Measurements from ENCODE around the gene PSAPL1.

DNA sequence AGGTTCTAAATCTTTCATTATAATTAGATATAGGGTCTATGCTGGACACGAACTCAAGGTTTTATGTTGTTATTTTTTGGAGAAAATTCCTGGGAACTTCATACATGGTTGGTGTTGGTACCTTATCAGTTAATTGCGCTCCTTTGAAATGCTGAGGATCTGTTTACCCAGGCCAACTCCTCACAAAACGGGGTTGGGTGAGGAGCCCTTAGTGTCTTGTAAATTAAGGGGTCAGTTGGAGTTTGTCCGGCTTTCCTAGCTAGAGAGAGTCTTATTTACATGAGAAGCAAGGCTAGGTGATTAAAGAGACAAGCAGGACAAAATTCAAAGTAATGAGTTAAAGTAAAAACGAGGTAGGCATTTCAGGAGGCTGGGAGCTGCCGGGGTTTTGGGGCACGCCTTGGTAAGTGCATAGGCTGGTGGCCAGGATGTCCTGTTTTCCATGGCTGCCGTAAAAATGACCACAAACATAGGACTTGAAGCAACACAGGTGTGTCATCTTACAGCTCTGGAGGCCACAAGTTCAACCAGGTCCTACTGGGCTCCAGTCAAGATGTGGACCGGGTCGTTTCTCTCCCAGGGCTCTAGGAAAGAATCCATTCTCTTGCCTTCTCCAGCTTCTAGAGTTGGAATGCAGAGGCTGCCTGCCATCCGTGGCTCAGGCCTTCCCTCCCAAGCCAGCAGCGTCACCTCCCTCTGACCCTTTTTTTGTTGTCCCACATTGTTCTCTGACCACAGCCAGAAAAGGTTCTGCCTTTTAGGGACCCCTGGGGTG, 19.8 kb downstream of the PSAPL1 start:
- TF ChIP-seq, protein P1, sequence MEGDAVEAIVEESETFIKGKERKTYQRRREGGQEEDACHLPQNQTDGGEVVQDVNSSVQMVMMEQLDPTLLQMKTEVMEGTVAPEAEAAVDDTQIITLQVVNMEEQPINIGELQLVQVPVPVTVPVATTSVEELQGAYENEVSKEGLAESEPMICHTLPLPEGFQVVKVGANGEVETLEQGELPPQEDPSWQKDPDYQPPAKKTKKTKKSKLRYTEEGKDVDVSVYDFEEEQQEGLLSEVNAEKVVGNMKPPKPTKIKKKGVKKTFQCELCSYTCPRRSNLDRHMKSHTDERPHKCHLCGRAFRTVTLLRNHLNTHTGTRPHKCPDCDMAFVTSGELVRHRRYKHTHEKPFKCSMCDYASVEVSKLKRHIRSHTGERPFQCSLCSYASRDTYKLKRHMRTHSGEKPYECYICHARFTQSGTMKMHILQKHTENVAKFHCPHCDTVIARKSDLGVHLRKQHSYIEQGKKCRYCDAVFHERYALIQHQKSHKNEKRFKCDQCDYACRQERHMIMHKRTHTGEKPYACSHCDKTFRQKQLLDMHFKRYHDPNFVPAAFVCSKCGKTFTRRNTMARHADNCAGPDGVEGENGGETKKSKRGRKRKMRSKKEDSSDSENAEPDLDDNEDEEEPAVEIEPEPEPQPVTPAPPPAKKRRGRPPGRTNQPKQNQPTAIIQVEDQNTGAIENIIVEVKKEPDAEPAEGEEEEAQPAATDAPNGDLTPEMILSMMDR (IDR thresholded peaks at IDR 0.05): no peak
- TF ChIP-seq JUN (CRISPR knock-in tag; IDR thresholded peaks at IDR 0.05) (no peak), SP1 (CRISPR knock-in tag; conservative IDR thresholded peaks at IDR 0.05) (no peak), NFE2L1 (CRISPR knock-in tag; IDR thresholded peaks at IDR 0.05) (no peak), TCF7 (CRISPR knock-in tag; IDR thresholded peaks at IDR 0.05; ENCODE audit: low read depth) (no peak), ZNF121 (CRISPR knock-in tag; IDR thresholded peaks at IDR 0.05) (no peak)
- TF ChIP-seq, protein P2, sequence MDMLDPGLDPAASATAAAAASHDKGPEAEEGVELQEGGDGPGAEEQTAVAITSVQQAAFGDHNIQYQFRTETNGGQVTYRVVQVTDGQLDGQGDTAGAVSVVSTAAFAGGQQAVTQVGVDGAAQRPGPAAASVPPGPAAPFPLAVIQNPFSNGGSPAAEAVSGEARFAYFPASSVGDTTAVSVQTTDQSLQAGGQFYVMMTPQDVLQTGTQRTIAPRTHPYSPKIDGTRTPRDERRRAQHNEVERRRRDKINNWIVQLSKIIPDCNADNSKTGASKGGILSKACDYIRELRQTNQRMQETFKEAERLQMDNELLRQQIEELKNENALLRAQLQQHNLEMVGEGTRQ (CRISPR knock-in tag; IDR thresholded peaks at IDR 0.05): no peak
- TF ChIP-seq, protein P3, sequence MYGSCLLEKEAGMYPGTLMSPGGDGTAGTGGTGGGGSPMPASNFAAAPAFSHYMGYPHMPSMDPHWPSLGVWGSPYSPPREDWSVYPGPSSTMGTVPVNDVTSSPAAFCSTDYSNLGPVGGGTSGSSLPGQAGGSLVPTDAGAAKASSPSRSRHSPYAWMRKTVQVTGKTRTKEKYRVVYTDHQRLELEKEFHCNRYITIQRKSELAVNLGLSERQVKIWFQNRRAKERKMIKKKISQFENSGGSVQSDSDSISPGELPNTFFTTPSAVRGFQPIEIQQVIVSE (CRISPR knock-in tag; IDR thresholded peaks at IDR 0.05; ENCODE audit: borderline replicate concordance): no peak
- TF ChIP-seq, protein P4, sequence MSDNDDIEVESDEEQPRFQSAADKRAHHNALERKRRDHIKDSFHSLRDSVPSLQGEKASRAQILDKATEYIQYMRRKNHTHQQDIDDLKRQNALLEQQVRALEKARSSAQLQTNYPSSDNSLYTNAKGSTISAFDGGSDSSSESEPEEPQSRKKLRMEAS (CRISPR knock-in tag; IDR thresholded peaks at IDR 0.05): no peak
- TF ChIP-seq, protein P5, sequence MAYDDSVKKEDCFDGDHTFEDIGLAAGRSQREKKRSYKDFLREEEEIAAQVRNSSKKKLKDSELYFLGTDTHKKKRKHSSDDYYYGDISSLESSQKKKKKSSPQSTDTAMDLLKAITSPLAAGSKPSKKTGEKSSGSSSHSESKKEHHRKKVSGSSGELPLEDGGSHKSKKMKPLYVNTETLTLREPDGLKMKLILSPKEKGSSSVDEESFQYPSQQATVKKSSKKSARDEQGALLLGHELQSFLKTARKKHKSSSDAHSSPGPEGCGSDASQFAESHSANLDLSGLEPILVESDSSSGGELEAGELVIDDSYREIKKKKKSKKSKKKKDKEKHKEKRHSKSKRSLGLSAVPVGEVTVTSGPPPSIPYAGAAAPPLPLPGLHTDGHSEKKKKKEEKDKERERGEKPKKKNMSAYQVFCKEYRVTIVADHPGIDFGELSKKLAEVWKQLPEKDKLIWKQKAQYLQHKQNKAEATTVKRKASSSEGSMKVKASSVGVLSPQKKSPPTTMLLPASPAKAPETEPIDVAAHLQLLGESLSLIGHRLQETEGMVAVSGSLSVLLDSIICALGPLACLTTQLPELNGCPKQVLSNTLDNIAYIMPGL (CRISPR knock-in tag; IDR thresholded peaks at IDR 0.05): no peak
- TF ChIP-seq, protein P6, sequence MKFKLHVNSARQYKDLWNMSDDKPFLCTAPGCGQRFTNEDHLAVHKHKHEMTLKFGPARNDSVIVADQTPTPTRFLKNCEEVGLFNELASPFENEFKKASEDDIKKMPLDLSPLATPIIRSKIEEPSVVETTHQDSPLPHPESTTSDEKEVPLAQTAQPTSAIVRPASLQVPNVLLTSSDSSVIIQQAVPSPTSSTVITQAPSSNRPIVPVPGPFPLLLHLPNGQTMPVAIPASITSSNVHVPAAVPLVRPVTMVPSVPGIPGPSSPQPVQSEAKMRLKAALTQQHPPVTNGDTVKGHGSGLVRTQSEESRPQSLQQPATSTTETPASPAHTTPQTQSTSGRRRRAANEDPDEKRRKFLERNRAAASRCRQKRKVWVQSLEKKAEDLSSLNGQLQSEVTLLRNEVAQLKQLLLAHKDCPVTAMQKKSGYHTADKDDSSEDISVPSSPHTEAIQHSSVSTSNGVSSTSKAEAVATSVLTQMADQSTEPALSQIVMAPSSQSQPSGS (CRISPR knock-in tag; IDR thresholded peaks at IDR 0.05; ENCODE audit: borderline replicate concordance, low read depth): no peak
- TF ChIP-seq, protein P7, sequence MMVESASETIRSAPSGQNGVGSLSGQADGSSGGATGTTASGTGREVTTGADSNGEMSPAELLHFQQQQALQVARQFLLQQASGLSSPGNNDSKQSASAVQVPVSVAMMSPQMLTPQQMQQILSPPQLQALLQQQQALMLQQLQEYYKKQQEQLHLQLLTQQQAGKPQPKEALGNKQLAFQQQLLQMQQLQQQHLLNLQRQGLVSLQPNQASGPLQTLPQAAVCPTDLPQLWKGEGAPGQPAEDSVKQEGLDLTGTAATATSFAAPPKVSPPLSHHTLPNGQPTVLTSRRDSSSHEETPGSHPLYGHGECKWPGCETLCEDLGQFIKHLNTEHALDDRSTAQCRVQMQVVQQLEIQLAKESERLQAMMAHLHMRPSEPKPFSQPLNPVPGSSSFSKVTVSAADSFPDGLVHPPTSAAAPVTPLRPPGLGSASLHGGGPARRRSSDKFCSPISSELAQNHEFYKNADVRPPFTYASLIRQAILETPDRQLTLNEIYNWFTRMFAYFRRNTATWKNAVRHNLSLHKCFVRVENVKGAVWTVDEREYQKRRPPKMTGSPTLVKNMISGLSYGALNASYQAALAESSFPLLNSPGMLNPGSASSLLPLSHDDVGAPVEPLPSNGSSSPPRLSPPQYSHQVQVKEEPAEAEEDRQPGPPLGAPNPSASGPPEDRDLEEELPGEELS (CRISPR knock-in tag; IDR thresholded peaks at IDR 0.05): no peak
- TF ChIP-seq, protein P8, sequence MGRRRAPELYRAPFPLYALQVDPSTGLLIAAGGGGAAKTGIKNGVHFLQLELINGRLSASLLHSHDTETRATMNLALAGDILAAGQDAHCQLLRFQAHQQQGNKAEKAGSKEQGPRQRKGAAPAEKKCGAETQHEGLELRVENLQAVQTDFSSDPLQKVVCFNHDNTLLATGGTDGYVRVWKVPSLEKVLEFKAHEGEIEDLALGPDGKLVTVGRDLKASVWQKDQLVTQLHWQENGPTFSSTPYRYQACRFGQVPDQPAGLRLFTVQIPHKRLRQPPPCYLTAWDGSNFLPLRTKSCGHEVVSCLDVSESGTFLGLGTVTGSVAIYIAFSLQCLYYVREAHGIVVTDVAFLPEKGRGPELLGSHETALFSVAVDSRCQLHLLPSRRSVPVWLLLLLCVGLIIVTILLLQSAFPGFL (CRISPR knock-in tag; IDR thresholded peaks at IDR 0.05; ENCODE audit: borderline replicate concordance): no peak
